Sigmoid colon (tissue), 7 donors: ENCODE data around the gene GEMIN2. TPM values are rescaled to one million over a fixed set of nuclear protein-coding genes. Genes with fewer than 3 reads are reported as not detected.
"Not testable (repeated sequence)": the region's sequence is repeated elsewhere in the genome, so short reads cannot be mapped to it uniquely, and the experiment has no call there.

Source experiments
- DNase-seq: peaks from one replicate; pipeline ENCODE4 v3.0.0-alpha.2; 2019
- H3K27ac ChIP-seq, 4 donors: fragments of 200-600 bp; sonication (generic); one replicate each; pipeline ENCODE4 v1.5.1; 2016 to 2019; ENCODE audit warnings: mild to moderate bottlenecking in 1 of 4
- H3K27me3 ChIP-seq, 3 donors: fragments of 200-600 bp; sonication (generic); one replicate each; pipeline ENCODE4 v1.5.1; 2019; ENCODE audit warnings: mild to moderate bottlenecking in 1 of 3
- H3K36me3 ChIP-seq, 4 donors: fragments of 200-600 bp; sonication (generic); one replicate each; pipeline ENCODE4 v1.5.1; 2016 to 2019
- H3K4me1 ChIP-seq, 4 donors: fragments of 200-600 bp; sonication (generic); one replicate each; pipeline ENCODE4 v1.5.1; 2017 to 2019
- H3K4me3 ChIP-seq, 4 donors: fragments of 200-600 bp; sonication (generic); one replicate each; pipeline ENCODE4 v1.5.1; 2017 to 2019; ENCODE audit warnings: mild to moderate bottlenecking in 2 of 4, moderate library complexity in 1 of 4
- H3K9me3 ChIP-seq, 4 donors: fragments of 200-600 bp in 3 of 4; sonication (generic) in 3 of 4; one replicate each; pipeline versions ENCODE4 v1.5.1 to v1.6.1; 2013 to 2019
- EP300 ChIP-seq, 4 donors: sonication (generic); formaldehyde crosslinking; IDR thresholded peaks; one replicate each; pipeline ENCODE4 v1.6.1; 2017; ENCODE audit warnings: antibody characterized with exemption in 4 of 4
- POLR2A ChIP-seq, 2 donors: fragments of 450-650 bp; IDR thresholded peaks; one replicate each; pipeline ENCODE4 v1.6.1; 2016; ENCODE audit warnings: antibody characterized with exemption in 2 of 2, mild to moderate bottlenecking in 2 of 2, moderate library complexity in 2 of 2
- POLR2AphosphoS5 ChIP-seq, 4 donors: sonication (generic); formaldehyde crosslinking; IDR thresholded peaks; one replicate each; pipeline ENCODE4 v1.6.1; 2017; ENCODE audit warnings: antibody characterized with exemption in 4 of 4
- WGBS, 2 donors: extraction: QIAGEN DNeasy Blood & Tissue Kit; methylation state at CpG; one replicate each; pipeline ENCODE4 v1.1.7; 2013; 5-methylcytosine and 5-hydroxymethylcytosine counted together
- intact Hi-C: fragments of 100-400 bp; cut with DNase I; formaldehyde crosslinking; loops from one replicate; pipeline ENCODE4 v1.15.1; 2023
- polyA plus RNA-seq, 3 donors: library from polyadenylated mRNA; stranded (reverse); fragments of 200-250 nt; gene quantifications; one replicate each; pipeline ENCODE4 v1.2.3, GENCODE V29; 2013
- total RNA-seq, 4 donors: library from RNA; depleted of rRNA; stranded (reverse); fragments of >200 nt; gene quantifications; one replicate each; pipeline ENCODE4 v1.1.0, GENCODE V29; 2016
- TF ChIP-seq, protein P1 (sequence below), 4 experiments: fragments of 450-650 bp in 3 of 4; fragments of 200-600 bp in 1 of 4; IDR thresholded peaks; one replicate each; pipeline ENCODE4 v1.5.1; 2016 to 2019; ENCODE audit warnings: antibody characterized with exemption in 4 of 4, mild to moderate bottlenecking in 3 of 4, moderate library complexity in 2 of 4
- donor health status: healthy with polysubstance abuse.
- donor health status: Bipolar disorder and iron deficiency.
- donor health status: healthy.

GEMIN2 gene
- total and polyA plus RNA-seq, 7 donors, result 8.0 to 27.8 (median 12.2) TPM

DNA sequence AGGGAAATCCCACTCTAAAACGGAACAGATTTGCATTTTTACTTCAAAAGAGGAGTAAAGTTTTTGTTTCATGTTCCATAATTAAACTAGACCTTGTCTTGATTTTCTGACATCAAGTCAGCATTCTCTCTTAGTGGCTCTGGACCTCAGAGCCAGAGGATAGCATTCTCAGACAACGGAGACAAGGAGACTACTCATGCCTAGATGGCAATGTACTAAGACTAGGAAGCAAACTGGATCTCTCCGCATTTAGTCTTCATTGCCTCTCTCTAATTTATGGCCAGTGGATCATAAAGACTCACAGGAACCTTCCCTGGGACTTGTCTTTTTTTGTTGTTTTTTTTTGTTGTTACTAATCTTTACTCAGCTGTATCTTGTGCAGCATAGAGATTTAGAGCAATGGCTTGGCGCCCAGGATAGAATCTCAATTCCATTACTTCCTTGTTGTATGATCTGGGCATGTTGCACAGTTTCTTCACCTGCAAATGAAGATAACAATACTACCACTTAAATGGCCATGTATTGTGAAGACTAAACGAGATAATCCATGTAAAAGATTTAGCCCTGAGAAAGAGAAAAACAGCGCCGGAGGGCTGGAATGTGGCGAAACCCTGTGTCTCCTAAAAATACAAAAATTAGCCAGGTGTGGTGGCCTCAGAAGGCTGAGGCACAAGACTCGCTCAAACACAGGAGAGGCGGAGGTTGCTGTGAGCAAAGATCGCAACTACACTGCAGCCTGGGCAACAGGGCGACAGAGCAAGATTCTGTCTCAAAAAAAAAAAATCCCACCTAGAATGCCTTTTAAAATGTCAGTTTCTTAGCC is 4.0 kb upstream of the GEMIN2 start:
- Histone ChIP-seq H3K27ac (no peak overlapping the region), H3K4me3 (no peak overlapping the region), H3K27me3 (no peaks in the 10 kb centered on the region), H3K36me3 (no peaks in the 10 kb centered on the region), H3K9me3 (no peaks in the 10 kb centered on the region), H3K4me1 (peaks cover 0 to 11% (median 5%) of the 10 kb centered on the region in 4 donors)
- whole genome bisulfite sequencing, 2 donors, result 31 to 83% methylated on average over 12 of the region's 12 CpGs
- intact Hi-C loops, result loop anchor here (5.0 kb wide), 1 partner anchor 157 kb away; no protein-coding TSS in a partner anchor
- DNase-seq, result no peak
- TF ChIP-seq POLR2A (IDR thresholded peaks at IDR 0.05) (no peak), EP300 (IDR thresholded peaks at IDR 0.05) (no peak), POLR2AphosphoS5 (IDR thresholded peaks at IDR 0.05) (no peak)
- TF ChIP-seq, protein P1, sequence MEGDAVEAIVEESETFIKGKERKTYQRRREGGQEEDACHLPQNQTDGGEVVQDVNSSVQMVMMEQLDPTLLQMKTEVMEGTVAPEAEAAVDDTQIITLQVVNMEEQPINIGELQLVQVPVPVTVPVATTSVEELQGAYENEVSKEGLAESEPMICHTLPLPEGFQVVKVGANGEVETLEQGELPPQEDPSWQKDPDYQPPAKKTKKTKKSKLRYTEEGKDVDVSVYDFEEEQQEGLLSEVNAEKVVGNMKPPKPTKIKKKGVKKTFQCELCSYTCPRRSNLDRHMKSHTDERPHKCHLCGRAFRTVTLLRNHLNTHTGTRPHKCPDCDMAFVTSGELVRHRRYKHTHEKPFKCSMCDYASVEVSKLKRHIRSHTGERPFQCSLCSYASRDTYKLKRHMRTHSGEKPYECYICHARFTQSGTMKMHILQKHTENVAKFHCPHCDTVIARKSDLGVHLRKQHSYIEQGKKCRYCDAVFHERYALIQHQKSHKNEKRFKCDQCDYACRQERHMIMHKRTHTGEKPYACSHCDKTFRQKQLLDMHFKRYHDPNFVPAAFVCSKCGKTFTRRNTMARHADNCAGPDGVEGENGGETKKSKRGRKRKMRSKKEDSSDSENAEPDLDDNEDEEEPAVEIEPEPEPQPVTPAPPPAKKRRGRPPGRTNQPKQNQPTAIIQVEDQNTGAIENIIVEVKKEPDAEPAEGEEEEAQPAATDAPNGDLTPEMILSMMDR (IDR thresholded peaks at IDR 0.05), result no peak

DNA sequence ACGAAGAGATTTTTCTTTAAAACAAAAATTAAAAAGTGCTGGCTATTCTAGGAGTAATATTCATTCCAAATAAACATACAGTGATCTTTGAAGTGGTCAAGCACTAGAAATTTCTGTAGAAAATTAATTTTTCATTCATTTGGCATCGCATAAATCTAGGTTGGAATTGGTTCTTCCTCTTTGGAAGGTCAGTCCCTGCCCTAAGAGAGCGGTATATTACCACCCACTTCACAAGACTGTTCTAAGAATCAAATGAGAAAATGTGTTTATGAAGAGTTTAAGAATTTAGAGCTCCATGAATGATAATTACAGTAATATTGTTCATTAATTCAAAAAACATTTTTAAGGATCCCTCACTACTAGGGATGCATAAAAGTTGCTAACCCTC is 444 bp upstream of the GEMIN2 start:
- H3K36me3 ChIP-seq, result peaks cover 0 to 14% (median 0%) of the 10 kb centered on the region in 4 donors
- no peak for TF ChIP-seq EP300 (IDR thresholded peaks at IDR 0.05)
- 57 to 76% methylated on average over 3 of the region's 3 CpGs for WGBS, 2 donors
- H3K9me3 ChIP-seq, result no peaks in the 10 kb centered on the region
- peak overlapping the region; percentile 79 to 85 (median 80) for H3K27ac ChIP-seq
- DNase-seq, result no peak
- no peaks in the 10 kb centered on the region for H3K27me3 ChIP-seq
- intact Hi-C loops, result loop anchor here (5.0 kb wide), 1 partner anchor 154 kb away; no protein-coding TSS in a partner anchor
- peaks cover 0 to 13% (median 6%) of the 10 kb centered on the region in 4 donors for H3K4me1 ChIP-seq
- H3K4me3 ChIP-seq, result peak overlapping the region; percentile 54 to 79 (median 62)

DNA sequence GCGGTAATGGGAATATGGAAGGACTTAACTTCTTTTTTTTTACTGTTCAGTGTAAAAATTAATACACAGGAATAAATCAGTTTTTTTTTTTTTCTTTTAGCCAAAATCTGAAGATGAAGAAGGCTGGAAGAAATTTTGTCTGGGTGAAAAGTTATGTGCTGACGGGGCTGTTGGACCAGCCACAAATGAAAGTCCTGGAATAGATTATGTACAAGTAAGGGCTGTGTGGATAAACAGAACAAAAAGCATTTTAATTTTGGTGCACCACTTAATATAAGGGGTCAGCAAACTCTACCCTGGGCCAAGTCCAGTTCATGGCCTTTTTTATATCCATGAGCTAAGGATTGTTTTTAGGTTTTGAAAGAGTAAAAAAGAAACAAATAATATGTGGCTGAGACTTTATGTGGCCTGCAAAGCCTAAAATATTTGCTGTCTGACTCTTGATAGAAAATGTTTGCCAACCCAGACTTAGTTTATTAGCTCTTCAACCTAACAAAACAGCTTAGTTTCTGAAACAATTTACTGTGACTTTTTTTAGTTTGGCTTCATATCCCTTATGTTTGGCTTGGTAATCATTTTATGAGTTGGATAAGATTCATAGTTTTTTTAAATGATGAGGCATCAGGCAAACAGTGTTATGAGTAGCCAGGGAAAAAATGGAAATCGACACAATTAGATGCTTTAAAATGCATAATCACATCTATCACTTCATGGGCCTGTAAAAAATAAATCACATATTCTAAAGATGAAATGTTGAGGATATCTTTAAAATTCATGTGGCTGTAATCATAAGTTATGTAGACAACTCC is 8.4 kb downstream of the GEMIN2 start:
- peaks cover 0 to 94% (median 19%) of the 10 kb centered on the region in 4 donors for H3K36me3 ChIP-seq
- H3K4me3 ChIP-seq, result no peak overlapping the region
- H3K27me3 ChIP-seq, result no peaks in the 10 kb centered on the region
- no peak for TF ChIP-seq POLR2A (IDR thresholded peaks at IDR 0.05)
- TF ChIP-seq POLR2AphosphoS5 (IDR thresholded peaks at IDR 0.05), result no peak
- no peak for TF ChIP-seq EP300 (IDR thresholded peaks at IDR 0.05)
- TF ChIP-seq, protein P1 (IDR thresholded peaks at IDR 0.05), result no peak
- 91% methylated on average over 3 of the region's 3 CpGs for WGBS, 2 donors
- no peak overlapping the region for H3K27ac ChIP-seq
- H3K9me3 ChIP-seq, result no peaks in the 10 kb centered on the region
- no peak for DNase-seq
- intact Hi-C loops, result no loop called here
- no peaks in the 10 kb centered on the region for H3K4me1 ChIP-seq

DNA sequence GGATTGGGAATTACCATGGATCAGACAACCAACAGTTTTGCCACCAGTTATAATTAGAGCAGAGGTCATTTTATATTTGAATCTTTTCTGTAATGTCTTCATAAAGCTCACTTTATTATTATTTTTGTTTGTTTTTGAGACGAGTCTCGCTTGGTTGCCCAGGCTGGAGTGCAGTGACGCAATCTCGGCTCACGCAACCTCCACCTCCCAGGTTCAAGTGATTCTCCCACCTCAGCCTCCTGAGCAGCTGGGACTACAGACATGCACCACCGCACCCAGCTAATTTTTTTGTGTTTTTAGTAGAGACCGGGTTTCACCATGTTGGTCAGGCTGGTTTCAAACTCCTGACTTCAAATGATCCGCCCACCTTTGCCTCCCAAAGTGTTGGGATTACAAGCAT is 23.7 kb downstream of the GEMIN2 start:
- intact Hi-C loops, H3K4me3 ChIP-seq, DNase-seq, H3K27me3 ChIP-seq, H3K4me1 ChIP-seq, H3K9me3 ChIP-seq: not testable (repeated sequence)
- WGBS, 2 donors, result 92 to 97% methylated on average over 8 of the region's 8 CpGs
- Histone ChIP-seq H3K27ac (peak overlapping the region in 2 of 4 donors; percentile 4 to 8), H3K36me3 (peaks cover 0 to 69% (median 1%) of the 10 kb centered on the region in 4 donors)

DNA sequence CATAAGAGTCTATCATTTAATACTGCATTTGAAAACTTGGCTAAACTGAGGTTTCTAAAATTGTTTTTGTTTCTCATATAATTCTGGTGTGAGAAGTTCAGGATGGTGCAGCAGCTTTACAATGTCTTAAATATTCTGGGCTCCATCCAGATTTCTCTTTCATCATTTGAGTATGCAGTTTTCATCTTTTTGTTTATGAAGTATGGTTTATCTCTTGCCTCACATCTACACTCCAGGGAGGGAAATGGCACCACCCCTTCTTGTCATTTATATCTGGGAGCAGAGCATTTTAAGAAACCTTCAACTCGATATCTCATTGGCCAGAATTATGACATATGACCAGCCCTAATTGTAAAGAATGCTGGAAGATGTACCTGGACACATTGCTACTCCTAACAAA is 24.3 kb downstream of the GEMIN2 start:
- WGBS, 2 donors, result 92 to 95% methylated on average over 1 of the region's 1 CpG
- intact Hi-C loops, result no loop called here
- H3K36me3 ChIP-seq, result peaks cover 0 to 64% (median 1%) of the 10 kb centered on the region in 4 donors

More for the DNA sequence above, 24.3 kb downstream of the GEMIN2 start:
- no peak overlapping the region for H3K4me3 ChIP-seq
- no peaks in the 10 kb centered on the region for H3K27me3 ChIP-seq
- peak overlapping the region in 2 of 4 donors; percentile 6 to 8 for H3K27ac ChIP-seq
- peaks cover 0 to 9% (median 6%) of the 10 kb centered on the region in 4 donors for H3K4me1 ChIP-seq
- no peak for DNase-seq
- no peaks in the 10 kb centered on the region for H3K9me3 ChIP-seq
- TF ChIP-seq, protein P1 (IDR thresholded peaks at IDR 0.05), result no peak
- TF ChIP-seq POLR2A (IDR thresholded peaks at IDR 0.05) (no peak), EP300 (IDR thresholded peaks at IDR 0.05) (no peak), POLR2AphosphoS5 (IDR thresholded peaks at IDR 0.05) (no peak)
